Measurements from ENCODE around the gene SUPT20HL2. TPM values are rescaled to one million over a fixed set of nuclear protein-coding genes. Genes with fewer than 3 reads are reported as not detected.

The SUPT20HL2 gene
- total RNA-seq, 1 experiment from 2014 or later: not detected

DNA sequence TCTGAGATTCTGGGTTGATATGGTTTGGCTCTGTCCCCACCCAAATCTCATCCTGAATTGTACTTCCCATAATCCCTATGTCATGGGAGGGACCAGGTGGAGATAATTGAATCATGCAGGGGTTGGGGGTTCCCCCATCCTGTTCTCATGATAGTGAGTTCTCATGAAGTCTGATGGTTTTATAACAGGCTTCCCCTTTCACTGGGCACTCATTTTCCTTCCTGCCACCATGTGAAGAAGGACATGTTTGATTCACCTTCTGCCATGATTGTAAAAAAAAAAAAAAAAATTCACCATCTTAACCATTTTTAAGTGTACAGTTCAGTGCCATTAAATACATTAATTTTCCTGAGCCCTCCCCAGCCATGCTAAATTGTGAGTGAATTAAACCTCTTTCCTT lies 42.6 kb downstream of the SUPT20HL2 start:
- Mint-ChIP-seq H3K27ac (ENCODE audit: unreplicated experiment) (no peak overlapping the region), H3K4me3 (ENCODE audit: low read depth, unreplicated experiment) (no peak overlapping the region), H3K36me3 (ENCODE audit: insufficient read depth, unreplicated experiment) (no peaks in the 10 kb centered on the region), H3K9me3 (ENCODE audit: low read depth, unreplicated experiment) (no peaks in the 10 kb centered on the region), H3K27me3 (ENCODE audit: unreplicated experiment) (peaks cover 49% of the 10 kb centered on the region), H3K4me1 (ENCODE audit: low read depth, unreplicated experiment) (no peaks in the 10 kb centered on the region)
- BruUV-seq (replicated peaks): no TSS peak
- intact Hi-C loops (cut with micrococcal nuclease; ENCODE audit: unreplicated experiment): no loop called here
- TF ChIP-seq, protein P1, sequence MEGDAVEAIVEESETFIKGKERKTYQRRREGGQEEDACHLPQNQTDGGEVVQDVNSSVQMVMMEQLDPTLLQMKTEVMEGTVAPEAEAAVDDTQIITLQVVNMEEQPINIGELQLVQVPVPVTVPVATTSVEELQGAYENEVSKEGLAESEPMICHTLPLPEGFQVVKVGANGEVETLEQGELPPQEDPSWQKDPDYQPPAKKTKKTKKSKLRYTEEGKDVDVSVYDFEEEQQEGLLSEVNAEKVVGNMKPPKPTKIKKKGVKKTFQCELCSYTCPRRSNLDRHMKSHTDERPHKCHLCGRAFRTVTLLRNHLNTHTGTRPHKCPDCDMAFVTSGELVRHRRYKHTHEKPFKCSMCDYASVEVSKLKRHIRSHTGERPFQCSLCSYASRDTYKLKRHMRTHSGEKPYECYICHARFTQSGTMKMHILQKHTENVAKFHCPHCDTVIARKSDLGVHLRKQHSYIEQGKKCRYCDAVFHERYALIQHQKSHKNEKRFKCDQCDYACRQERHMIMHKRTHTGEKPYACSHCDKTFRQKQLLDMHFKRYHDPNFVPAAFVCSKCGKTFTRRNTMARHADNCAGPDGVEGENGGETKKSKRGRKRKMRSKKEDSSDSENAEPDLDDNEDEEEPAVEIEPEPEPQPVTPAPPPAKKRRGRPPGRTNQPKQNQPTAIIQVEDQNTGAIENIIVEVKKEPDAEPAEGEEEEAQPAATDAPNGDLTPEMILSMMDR (IDR thresholded peaks at IDR 0.05; ENCODE audit: unreplicated experiment): no peak
- CTCF ChIA-PET: no interaction called here
- DNase-seq: no peak

DNA sequence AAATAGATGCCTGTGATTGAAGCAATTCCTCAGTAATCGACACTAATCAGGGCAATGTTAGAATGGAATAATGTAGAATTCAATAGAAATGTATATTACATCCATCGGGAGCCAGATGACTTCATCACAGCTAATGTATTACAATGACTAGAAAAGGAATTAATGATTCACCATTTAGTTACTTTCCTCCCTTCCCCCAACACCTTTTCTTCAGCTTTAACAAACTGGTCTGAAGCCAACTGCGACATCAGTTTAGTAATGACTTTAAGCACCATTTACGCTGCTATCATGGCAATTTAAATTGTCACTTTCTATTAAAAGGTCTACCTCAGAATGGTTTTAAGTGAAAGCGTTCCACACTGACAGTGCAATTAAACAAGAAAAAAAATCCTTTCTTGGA lies 45.1 kb downstream of the SUPT20HL2 start:
- Mint-ChIP-seq H3K4me3 (ENCODE audit: low read depth, unreplicated experiment) (no peak overlapping the region), H3K4me1 (ENCODE audit: low read depth, unreplicated experiment) (peaks cover 11% of the 10 kb centered on the region), H3K27me3 (ENCODE audit: unreplicated experiment) (peaks cover 49% of the 10 kb centered on the region), H3K27ac (ENCODE audit: unreplicated experiment) (no peak overlapping the region), H3K36me3 (ENCODE audit: insufficient read depth, unreplicated experiment) (no peaks in the 10 kb centered on the region), H3K9me3 (ENCODE audit: low read depth, unreplicated experiment) (no peaks in the 10 kb centered on the region)
- BruUV-seq (replicated peaks): no TSS peak
- intact Hi-C loops (cut with micrococcal nuclease; ENCODE audit: unreplicated experiment): no loop called here
- CTCF ChIA-PET: no interaction called here
- TF ChIP-seq, protein P1 (IDR thresholded peaks at IDR 0.05; ENCODE audit: unreplicated experiment): no peak
- DNase-seq: no peak

DNA sequence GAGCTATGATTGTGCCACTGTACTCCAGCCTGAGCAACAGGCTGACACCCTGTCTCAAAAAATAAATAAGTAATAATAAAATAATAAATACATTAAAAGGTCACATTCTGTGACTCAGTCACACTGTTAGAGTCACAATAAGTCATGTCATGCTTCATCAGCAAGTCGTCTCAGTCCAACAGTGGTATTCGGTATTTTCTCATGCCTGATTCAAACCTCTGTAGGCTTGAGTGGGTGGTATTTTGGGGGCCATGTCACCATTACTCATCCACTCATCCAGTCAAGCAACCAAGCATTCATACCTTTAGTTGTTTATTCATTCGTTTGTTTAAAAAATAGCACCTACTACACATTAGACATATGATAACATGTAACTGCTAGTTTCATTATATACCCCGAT lies 46.9 kb downstream of the SUPT20HL2 start:
- CTCF ChIA-PET: no interaction called here
- intact Hi-C loops (cut with micrococcal nuclease; ENCODE audit: unreplicated experiment): no loop called here
- no peaks in the 10 kb centered on the region for H3K36me3 Mint-ChIP-seq (ENCODE audit: insufficient read depth, unreplicated experiment)
- no peak for DNase-seq
- H3K27ac Mint-ChIP-seq (ENCODE audit: unreplicated experiment): no peak overlapping the region
- BruUV-seq (replicated peaks): no TSS peak
- H3K4me1 Mint-ChIP-seq (ENCODE audit: low read depth, unreplicated experiment): peaks cover 11% of the 10 kb centered on the region
- TF ChIP-seq, protein P1 (IDR thresholded peaks at IDR 0.05; ENCODE audit: unreplicated experiment): no peak
- no peak overlapping the region for H3K4me3 Mint-ChIP-seq (ENCODE audit: low read depth, unreplicated experiment)
- H3K27me3 Mint-ChIP-seq (ENCODE audit: unreplicated experiment): peaks cover 37% of the 10 kb centered on the region
- H3K9me3 Mint-ChIP-seq (ENCODE audit: low read depth, unreplicated experiment): no peaks in the 10 kb centered on the region

DNA sequence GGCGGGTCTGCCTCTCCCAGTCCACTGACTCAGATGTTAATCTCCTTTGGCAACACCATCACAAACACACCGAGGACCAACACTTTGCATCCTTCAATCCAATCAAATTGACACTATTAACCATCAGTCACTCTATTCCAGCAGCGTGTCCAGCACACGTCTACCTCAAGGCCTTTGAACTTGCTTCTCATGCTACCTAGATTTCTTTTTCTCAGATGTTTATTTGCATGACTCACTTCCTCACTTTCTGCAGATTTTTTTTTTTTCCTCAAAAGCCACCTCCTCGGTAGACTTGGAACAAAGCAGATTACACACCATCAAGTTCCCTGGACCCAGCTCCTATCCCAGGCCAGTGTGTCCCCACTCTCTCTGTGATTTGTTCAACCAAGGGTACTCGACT lies 49.5 kb downstream of the SUPT20HL2 start:
- Mint-ChIP-seq H3K9me3 (ENCODE audit: low read depth, unreplicated experiment) (no peaks in the 10 kb centered on the region), H3K27ac (ENCODE audit: unreplicated experiment) (no peak overlapping the region), H3K27me3 (ENCODE audit: unreplicated experiment) (peaks cover 12% of the 10 kb centered on the region), H3K4me1 (ENCODE audit: low read depth, unreplicated experiment) (peaks cover 23% of the 10 kb centered on the region), H3K4me3 (ENCODE audit: low read depth, unreplicated experiment) (no peak overlapping the region), H3K36me3 (ENCODE audit: insufficient read depth, unreplicated experiment) (no peaks in the 10 kb centered on the region)
- intact Hi-C loops (cut with micrococcal nuclease; ENCODE audit: unreplicated experiment): no loop called here
- CTCF ChIA-PET: no interaction called here
- no peak for DNase-seq
- no TSS peak for BruUV-seq (replicated peaks)
- TF ChIP-seq, protein P1 (IDR thresholded peaks at IDR 0.05; ENCODE audit: unreplicated experiment): no peak

Data from Calu3 (cell line).